Transverse colon (tissue), 4 donors: ENCODE measurements around the gene MASP1.
A peak's percentile ranks its signal among the peaks of the same experiment; 100 is the strongest.

ENCODE experiments used
- CTCF ChIP-seq, 5 experiments: fragments of 200-600 bp in 3 of 5; fragments of 450-650 bp in 2 of 5; sonication (generic) in 3 of 5; IDR thresholded peaks; 1 replicate in 2 of 5; 2 replicates in 3 of 5; pipeline ENCODE4 v1.5.1; 2016 to 2017; ENCODE audit warnings: antibody characterized with exemption in 5 of 5, inconsistent platforms in 3 of 5, mild to moderate bottlenecking in 2 of 5, moderate library complexity in 1 of 5
- EP300 ChIP-seq: sonication (generic); formaldehyde crosslinking; IDR thresholded peaks from one replicate; pipeline ENCODE4 v1.6.1; 2017; ENCODE audit warnings: antibody characterized with exemption, low read depth
- POLR2A ChIP-seq: fragments of 450-650 bp; IDR thresholded peaks from one replicate; pipeline ENCODE4 v1.6.1; 2016; ENCODE audit warnings: antibody characterized with exemption, mild to moderate bottlenecking, moderate library complexity
- POLR2AphosphoS5 ChIP-seq, 3 donors: sonication (generic); formaldehyde crosslinking; IDR thresholded peaks; one replicate each; pipeline ENCODE4 v1.6.1; 2016; ENCODE audit warnings: antibody characterized with exemption in 3 of 3

- TF ChIP-seq POLR2A: no peak
- peak in 1 of 5 experiments; percentile 17 for TF ChIP-seq CTCF (IDR thresholded peaks at IDR 0.05)
- no peak for TF ChIP-seq EP300
- no peak for TF ChIP-seq POLR2AphosphoS5 (IDR thresholded peaks at IDR 0.05)
Measured at GRCh38 chr3:187295316-187296034, 3.9 kb upstream of the MASP1 start.
